HepG2 (cell line): ENCODE measurements around the gene IQCC. TPM values are rescaled to one million over a fixed set of nuclear protein-coding genes. Genes with fewer than 3 reads are reported as not detected.

Experiments
- ATAC-seq: fragments of 200-7000 bp; cut with Tn5 transposase; 3 replicates; pipeline ENCODE4 v1.9.1; 2020; ENCODE audit warnings: mild to moderate bottlenecking, moderate library complexity
- BruUV-seq: library from RNA; stranded (reverse); fragments of 400-500 nt; replicated peaks from 2 replicates; lab custom pipeline; 2021; lab: Mats Ljungman, UMichigan
- CTCF ChIA-PET: fragments of 300-600 bp; formaldehyde crosslinking; extraction: SDS; loops from one replicate; lab custom pipeline; 2021; ENCODE audit warnings: low total read pairs, inconsistent platforms, low intra/inter-chr PET ratio; lab: Yijun Ruan, JAX
- POLR2A ChIA-PET: fragments of 350-600 bp; sonication (Branson Sonifier 250); formaldehyde crosslinking; loops from one replicate; lab custom pipeline; 2020; ENCODE audit warnings: antibody characterized with exemption, inconsistent platforms; lab: Yijun Ruan, JAX
- DNase-seq: peaks from one replicate; pipeline ENCODE4 v3.0.0-alpha.2; 2015; ENCODE audit warnings: low spot score
- FAIRE-seq: peaks from 3 replicates; lab custom pipeline; 2011; peaks lifted over from hg19 to GRCh38; lab: Jason Lieb, UNC
- H2AFZ ChIP-seq: one replicate; pipeline ENCODE4 v1.6.1; 2011; ENCODE audit warnings: low read length, inconsistent platforms
- H3K27ac ChIP-seq: fragments of 300-600 bp; 3 replicates; pipeline ENCODE4 v1.8.0; 2011; ENCODE audit warnings: mixed run types, mild to moderate bottlenecking, mixed read lengths, low read length, inconsistent platforms; ENCODE audit not compliant: insufficient read depth; ENCODE audit errors: extremely low read length
- H3K27me3 ChIP-seq, 2 experiments: fragments of 200-600 bp in 1 of 2; 2 replicates in 1 of 2; 3 replicates in 1 of 2; pipeline versions ENCODE4 v1.6.0 to v1.8.0; 2011; ENCODE audit warnings: low read length in 2 of 2, mild to moderate bottlenecking in 2 of 2, moderate library complexity in 2 of 2, inconsistent platforms in 1 of 2; ENCODE audit not compliant: insufficient read depth in 2 of 2, control insufficient read depth in 1 of 2
- H3K36me3 ChIP-seq, 2 experiments: fragments of 200-600 bp in 1 of 2; replicated peaks in 1 of 2; 2 replicates in 1 of 2; 3 replicates in 1 of 2; pipeline versions ENCODE4 v1.5.1 to v1.8.0; 2011; ENCODE audit warnings: low read length in 2 of 2, inconsistent platforms in 1 of 2; ENCODE audit not compliant: insufficient read depth in 2 of 2, control insufficient read depth in 1 of 2
- H3K4me1 ChIP-seq: 2 replicates; pipeline ENCODE4 v1.5.1; 2012; ENCODE audit warnings: low read length, inconsistent platforms; ENCODE audit not compliant: insufficient read depth
- H3K4me2 ChIP-seq: 2 replicates; pipeline ENCODE4 v1.6.0; 2011; ENCODE audit warnings: low read depth, low read length, inconsistent platforms
- H3K4me3 ChIP-seq, 3 experiments: fragments of 200-600 bp in 1 of 3; sonication (generic), shearing (Covaris generic) in 1 of 3; replicated peaks in 1 of 3; 2 replicates each; pipeline ENCODE4 v1.5.1; 2011 to 2016; ENCODE audit warnings: low read length in 3 of 3, inconsistent platforms in 2 of 3, low read depth in 2 of 3, mild to moderate bottlenecking in 2 of 3, control low read depth in 1 of 3, mixed read lengths in 1 of 3; ENCODE audit not compliant: insufficient read depth in 1 of 3
- H3K79me2 ChIP-seq: one replicate; pipeline ENCODE4 v1.6.1; 2011; ENCODE audit warnings: low read length, inconsistent platforms; ENCODE audit not compliant: insufficient read depth
- H3K9ac ChIP-seq: 2 replicates; pipeline ENCODE4 v1.6.0; 2011; ENCODE audit warnings: mild to moderate bottlenecking, low read depth, low read length, inconsistent platforms; ENCODE audit not compliant: insufficient read depth
- H3K9me3 ChIP-seq: 2 replicates; pipeline ENCODE4 v1.5.1; 2012; ENCODE audit warnings: mild to moderate bottlenecking, low read length
- H4K20me1 ChIP-seq: 2 replicates; pipeline ENCODE4 v1.6.0; 2011; ENCODE audit warnings: inconsistent platforms, mild to moderate bottlenecking, low read length, moderate library complexity; ENCODE audit not compliant: insufficient read depth
- ATF7-NPFF ChIP-seq: sonication (generic); formaldehyde crosslinking; IDR thresholded peaks from 2 replicates; pipeline ENCODE4 v1.8.1; 2023; ENCODE audit warnings: mild to moderate bottlenecking, low read depth, missing genetic modification reagents, moderate library complexity
- CBFB ChIP-seq: sonication (generic); formaldehyde crosslinking; IDR thresholded peaks from 2 replicates; pipeline ENCODE4 v1.4.0; 2020; ENCODE audit warnings: missing genetic modification reagents
- CREB3 ChIP-seq: sonication (generic); formaldehyde crosslinking; IDR thresholded peaks from 2 replicates; pipeline ENCODE4 v1.5.0; 2020; ENCODE audit warnings: missing genetic modification reagents
- ELF3 ChIP-seq: IDR thresholded peaks from 2 replicates; pipeline ENCODE4 v1.6.1; 2016; ENCODE audit warnings: missing genetic modification reagents, missing compliant biosample characterization
- GTF2F1 ChIP-seq: fragments of 150-350 bp; IDR thresholded peaks from 2 replicates; pipeline ENCODE4 v1.6.1; 2014; ENCODE audit warnings: low read length
- HES4 ChIP-seq: sonication (generic); formaldehyde crosslinking; IDR thresholded peaks from 2 replicates; pipeline ENCODE4 v1.9.0; 2021; ENCODE audit warnings: mild to moderate bottlenecking, missing genetic modification reagents, borderline replicate concordance
- KAT7 ChIP-seq: IDR thresholded peaks from 2 replicates; pipeline ENCODE4 v1.6.1; 2018; ENCODE audit warnings: borderline replicate concordance, missing compliant biosample characterization
- NFKBIZ ChIP-seq: IDR thresholded peaks from 2 replicates; pipeline ENCODE4 v1.6.1; 2018; ENCODE audit warnings: missing genetic modification reagents, missing compliant biosample characterization
- NRL ChIP-seq: sonication (generic); formaldehyde crosslinking; IDR thresholded peaks from 2 replicates; pipeline ENCODE4 v1.5.0; 2020; ENCODE audit warnings: missing genetic modification reagents, mild to moderate bottlenecking, moderate library complexity, borderline replicate concordance
- PCBP2 ChIP-seq: fragments of 200-400 bp; formaldehyde crosslinking; optimal IDR thresholded peaks from 2 replicates; pipeline ENCODE3; 2018; ENCODE audit warnings: low read length, low read depth; ENCODE audit not compliant: poor library complexity, severe bottlenecking
- RFX1 ChIP-seq: fragments of 450-650 bp; IDR thresholded peaks from 2 replicates; pipeline ENCODE4 v1.6.1; 2017
- ZBTB34 ChIP-seq: sonication (generic); formaldehyde crosslinking; IDR thresholded peaks from 2 replicates; pipeline ENCODE4 v1.8.0; 2022; ENCODE audit warnings: mild to moderate bottlenecking, missing genetic modification reagents
- ZBTB39 ChIP-seq: sonication (generic); formaldehyde crosslinking; IDR thresholded peaks from 2 replicates; pipeline ENCODE4 v1.5.0; 2020; ENCODE audit warnings: missing genetic modification reagents
- ZNF326 ChIP-seq: sonication (generic); formaldehyde crosslinking; IDR thresholded peaks from 2 replicates; pipeline ENCODE4 v1.4.0; 2020; ENCODE audit warnings: missing genetic modification reagents, borderline replicate concordance
- ZNF451 ChIP-seq: sonication (generic); formaldehyde crosslinking; IDR thresholded peaks from 2 replicates; pipeline ENCODE4 v1.5.0; 2020; ENCODE audit warnings: mild to moderate bottlenecking, missing genetic modification reagents
- ZNF616 ChIP-seq: sonication (generic); formaldehyde crosslinking; IDR thresholded peaks from 2 replicates; pipeline ENCODE4 v1.5.0; 2020; ENCODE audit warnings: low read depth, mild to moderate bottlenecking, missing genetic modification reagents
- ZNF670 ChIP-seq: sonication (generic); formaldehyde crosslinking; IDR thresholded peaks from 2 replicates; pipeline ENCODE4 v1.8.0; 2022; ENCODE audit warnings: mild to moderate bottlenecking, missing genetic modification reagents, borderline replicate concordance
- ZSCAN31 ChIP-seq: sonication (generic); formaldehyde crosslinking; IDR thresholded peaks from 2 replicates; pipeline ENCODE4 v1.5.0; 2020; ENCODE audit warnings: low read depth, mild to moderate bottlenecking, missing genetic modification reagents
- WGBS: methylation state at CpG from one replicate; pipeline ENCODE4 v1.1.6; 2017; ENCODE audit warnings: low lambda C conversion rate; 5-methylcytosine and 5-hydroxymethylcytosine counted together
- in situ Hi-C: cut with HindIII; loops from 2 replicates; pipeline ENCODE4 v1.10.0; 2017; ENCODE audit warnings: low pct_unique_long_range_greater_than_20kb; ENCODE audit not compliant: extremely low pct_ligation_motif_present
- intact Hi-C: fragments of 100-400 bp; cut with micrococcal nuclease; formaldehyde crosslinking; loops from one replicate; pipeline ENCODE4 v1.10.0; 2022; ENCODE audit not compliant: unreplicated experiment
- polyA plus RNA-seq, 8 experiments: library from polyadenylated mRNA; depleted of rRNA in 3 of 8; stranded (reverse) in 7 of 8; unstranded in 1 of 8; fragments of >200 nt; fragmentation: Illumina TruSeq in 4 of 8; extraction: Trizol in 4 of 8; gene quantifications; 2 replicates each; pipeline versions ENCODE4 v1.2.1 to v1.2.3, GENCODE V29; 2011 to 2016; ENCODE audit warnings: low read depth in 4 of 8, missing spikeins in 1 of 8, mixed read lengths in 1 of 8; ENCODE audit not compliant: insufficient read depth in 1 of 8
- total RNA-seq, 5 experiments: library from RNA; depleted of rRNA; stranded (reverse); fragments of >200 nt; fragmentation: Illumina TruSeq; extraction: Trizol; gene quantifications; 2 replicates each; pipeline ENCODE4 v1.2.3, GENCODE V29; 2016; ENCODE audit warnings: low read depth in 1 of 5
- TF ChIP-seq, protein P1 (sequence below): conservative IDR thresholded peaks from 2 replicates; pipeline ENCODE4 v1.6.1; 2018; ENCODE audit warnings: missing genetic modification reagents

The IQCC gene
- total and polyA plus RNA-seq, 2 of the 13 experiments (the other 11 are each of a cell fraction or from before 2014, with no cell fraction given), result 1.7 to 3.0 TPM

GRCh38 chr1:32250893-32251716 is 45.6 kb downstream of the IQCC start, which contains the start of gene LCK:
Gene LCK (plus strand): TSS chr1:32251265. CDS start chr1:32274330, 23,065 bp downstream.
- Histone ChIP-seq H3K27me3 (no peaks in the 10 kb centered on the region), H3K27ac (peak within 1 kb of the TSS; percentile 92), H3K79me2 (no peaks in the 10 kb centered on the region), H3K4me2 (peak within 1 kb of the TSS; percentile 91), H4K20me1 (no peaks in the 10 kb centered on the region), H3K36me3 (no peaks in the 10 kb centered on the region), H3K9me3 (no peaks in the 10 kb centered on the region), H3K4me1 (peaks cover 100% of the 10 kb centered on the region), H3K4me3 (peak within 1 kb of the TSS; percentile 8 to 53 (median 33); a peak in 5 of 6 replicates), H2AFZ (no peak within 1 kb of the TSS), H3K9ac (peak within 1 kb of the TSS; percentile 76)
- WGBS, result 52% methylated on average over 22 of the region's 25 CpGs
- ATAC-seq (peak; percentile 3), FAIRE-seq (no peak), DNase-seq (no peak)
- POLR2A ChIA-PET, result interaction anchor here (0.8 to 7.1 kb wide), 22 partner anchors 8 to 101 kb away, joined by 3 to 48 read pairs (median 6); partner anchors contain the start of genes HDAC1, MARCKSL1 and TXLNA
- intact Hi-C loops, result no loop called here
- BruUV-seq, result no TSS peak
- in situ Hi-C loops, result no loop called here
- CTCF ChIA-PET, result no interaction called here
- TF ChIP-seq ZNF616 (CRISPR knock-in tag) (no peak), CREB3 (CRISPR knock-in tag) (no peak), RFX1 (no peak), ZBTB34 (CRISPR knock-in tag) (no peak), ZNF326 (CRISPR knock-in tag) (no peak), GTF2F1 (no peak), ELF3 (CRISPR knock-in tag) (0 out of 2 replicates have a peak, but pooled peaks have one; percentile 10), ZNF451 (0 out of 2 replicates have a peak, but pooled peaks have one; percentile 5), ATF7-NPFF (0 out of 2 replicates have a peak, but pooled peaks have one; percentile 25), CBFB (CRISPR knock-in tag) (no peak), ZBTB39 (CRISPR knock-in tag) (no peak), KAT7 (CRISPR knock-in tag) (no peak), PCBP2 (no peak), ZSCAN31 (CRISPR knock-in tag) (no peak), NRL (0 out of 2 replicates have a peak, but pooled peaks have one; percentile 53), NFKBIZ (CRISPR knock-in tag) (no peak), ZNF670 (CRISPR knock-in tag) (no peak), HES4 (CRISPR knock-in tag) (no peak)
- TF ChIP-seq, protein P1, sequence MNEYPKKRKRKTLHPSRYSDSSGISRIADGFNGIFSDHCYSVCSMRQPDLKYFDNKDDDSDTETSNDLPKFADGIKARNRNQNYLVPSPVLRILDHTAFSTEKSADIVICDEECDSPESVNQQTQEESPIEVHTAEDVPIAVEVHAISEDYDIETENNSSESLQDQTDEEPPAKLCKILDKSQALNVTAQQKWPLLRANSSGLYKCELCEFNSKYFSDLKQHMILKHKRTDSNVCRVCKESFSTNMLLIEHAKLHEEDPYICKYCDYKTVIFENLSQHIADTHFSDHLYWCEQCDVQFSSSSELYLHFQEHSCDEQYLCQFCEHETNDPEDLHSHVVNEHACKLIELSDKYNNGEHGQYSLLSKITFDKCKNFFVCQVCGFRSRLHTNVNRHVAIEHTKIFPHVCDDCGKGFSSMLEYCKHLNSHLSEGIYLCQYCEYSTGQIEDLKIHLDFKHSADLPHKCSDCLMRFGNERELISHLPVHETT, result no peak
